ENCODE measurements around the gene SNX1.
"Not testable (repeated sequence)": the region's sequence is repeated elsewhere in the genome, so short reads cannot be mapped to it uniquely, and the experiment has no call there.

The SNX1 gene

DNA sequence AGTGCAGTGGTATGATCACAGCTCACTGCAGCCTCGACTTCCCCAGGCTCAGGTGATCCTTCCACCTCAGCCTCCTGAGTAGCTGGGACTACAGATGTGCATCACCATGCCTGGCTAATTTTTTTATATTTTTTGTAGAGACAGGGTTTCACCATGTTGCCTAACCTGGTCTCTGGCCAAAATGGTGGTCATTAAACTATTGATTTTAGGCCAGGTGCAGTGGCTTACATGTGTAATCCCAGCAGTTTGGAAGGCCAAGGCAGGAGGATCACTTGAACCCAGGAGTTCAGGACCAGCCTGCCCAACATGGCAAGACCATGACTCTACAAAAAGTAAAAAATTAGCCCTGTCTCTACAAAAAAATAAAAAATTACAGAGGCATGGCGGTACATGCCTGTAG is 24.5 kb downstream of the SNX1 start:
- not testable (repeated sequence) for DNase-seq

DNA sequence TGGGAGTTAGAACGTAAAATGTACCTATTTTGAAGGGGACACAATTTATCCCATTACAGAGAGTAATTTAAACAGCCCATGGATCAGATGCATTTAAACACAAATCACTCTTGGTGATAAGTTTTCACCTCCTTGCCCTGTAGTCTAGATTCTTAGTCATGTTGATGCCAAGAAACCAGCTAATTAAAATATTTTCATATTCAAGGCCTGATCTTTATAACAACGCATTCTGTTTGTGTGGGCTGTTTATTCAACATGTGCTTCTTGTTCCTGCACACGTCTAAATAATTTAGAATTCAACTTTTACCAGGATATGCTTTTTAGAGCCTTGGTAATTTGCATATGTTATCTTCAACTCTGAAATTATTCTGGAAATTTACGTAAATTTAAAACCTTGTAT is 25.8 kb downstream of the SNX1 start:
- DNase-seq: no peak

DNA sequence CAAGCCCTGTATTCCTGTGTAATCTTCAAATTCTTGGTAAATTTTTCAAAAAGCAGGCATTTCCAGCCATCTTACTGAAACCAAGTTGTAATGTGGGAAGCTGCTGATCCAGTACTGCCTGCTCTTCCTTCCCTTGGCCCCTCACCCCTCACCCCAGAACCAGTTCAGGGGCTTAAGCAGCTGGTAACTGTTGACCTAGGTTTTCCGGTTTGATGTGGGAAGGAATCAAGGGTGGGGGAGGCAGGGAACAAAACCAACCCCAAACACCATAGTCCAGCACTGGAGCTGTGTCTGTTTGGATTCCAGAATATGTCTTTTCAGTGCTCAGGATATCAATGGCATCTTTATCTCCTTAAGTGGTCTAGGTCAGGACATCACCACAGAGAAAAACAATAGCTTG is 26.7 kb downstream of the SNX1 start:
- no peak for DNase-seq

DNA sequence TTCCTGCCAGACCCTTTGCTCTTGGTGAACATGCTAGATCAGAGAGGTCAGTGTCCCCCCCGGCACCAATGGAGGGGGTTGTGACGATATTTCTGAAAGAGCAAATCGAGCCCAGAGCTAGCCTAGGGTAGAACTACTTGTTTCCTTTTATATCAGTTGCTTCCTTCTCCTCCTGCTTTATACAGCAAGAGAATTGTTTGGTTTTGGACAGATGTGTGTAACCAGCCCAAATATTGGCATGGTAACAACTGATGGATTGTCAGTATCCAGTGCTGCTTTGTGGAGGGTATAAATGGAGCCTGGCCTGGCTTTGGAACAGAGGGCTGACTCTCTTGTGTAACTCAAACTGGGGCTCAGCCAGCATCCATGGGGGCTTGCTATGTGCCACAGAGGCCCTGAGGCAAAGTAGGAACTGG is 27.2 kb downstream of the SNX1 start:
- DNase-seq: peak; percentile 91

DNA sequence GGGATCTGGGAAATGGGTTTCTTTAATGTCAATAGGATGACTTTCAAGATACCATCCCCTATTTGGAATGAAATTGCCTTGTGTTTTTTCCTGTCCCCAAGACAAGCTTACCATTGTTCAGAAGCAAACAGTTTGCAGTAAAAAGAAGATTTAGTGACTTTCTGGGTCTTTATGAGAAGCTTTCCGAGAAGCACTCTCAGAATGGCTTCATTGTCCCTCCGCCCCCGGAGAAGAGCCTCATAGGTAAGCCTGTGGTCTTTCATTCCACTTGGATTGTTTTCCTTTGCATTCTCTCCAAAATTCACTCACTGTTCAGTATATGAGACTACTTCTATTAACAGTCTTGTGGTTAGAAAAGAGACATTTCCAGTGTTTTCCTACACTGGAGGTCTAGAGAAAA is 30.2 kb downstream of the SNX1 start:
- DNase-seq: no peak

DNA sequence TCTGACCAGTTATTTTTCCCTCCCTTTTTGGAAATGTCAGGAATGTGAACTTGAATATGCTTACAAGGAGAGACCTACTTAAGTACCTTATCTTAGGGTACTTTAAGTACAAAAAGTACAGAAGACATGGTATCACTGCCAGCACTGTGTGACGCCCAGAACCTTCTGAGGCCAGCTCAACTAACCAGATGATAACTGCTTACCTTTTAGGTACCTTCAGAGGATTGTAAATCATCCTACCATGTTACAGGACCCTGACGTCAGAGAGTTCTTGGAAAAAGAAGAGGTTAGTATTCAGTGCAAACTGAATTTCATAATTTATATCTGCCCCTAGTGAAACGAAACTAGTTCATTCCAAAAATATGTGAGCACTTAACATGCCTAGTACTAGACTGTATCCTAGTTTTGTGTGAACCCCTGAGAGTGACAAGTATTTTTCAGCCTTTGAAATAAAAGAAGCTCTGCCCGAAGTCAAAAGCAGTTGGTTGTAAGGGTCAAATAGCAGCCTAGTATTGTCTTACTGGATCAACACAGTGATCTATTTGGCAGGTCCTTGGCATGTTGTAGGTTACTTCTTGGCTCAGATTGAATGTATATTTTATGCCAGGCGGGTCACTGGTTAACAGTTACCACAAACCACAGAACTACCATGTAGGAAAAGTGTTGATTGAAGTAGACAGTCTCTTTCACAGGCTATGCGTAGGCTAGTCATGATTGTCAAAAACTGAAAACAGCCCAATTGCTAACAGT is 31.9 kb downstream of the SNX1 start:
- no peak for DNase-seq

DNA sequence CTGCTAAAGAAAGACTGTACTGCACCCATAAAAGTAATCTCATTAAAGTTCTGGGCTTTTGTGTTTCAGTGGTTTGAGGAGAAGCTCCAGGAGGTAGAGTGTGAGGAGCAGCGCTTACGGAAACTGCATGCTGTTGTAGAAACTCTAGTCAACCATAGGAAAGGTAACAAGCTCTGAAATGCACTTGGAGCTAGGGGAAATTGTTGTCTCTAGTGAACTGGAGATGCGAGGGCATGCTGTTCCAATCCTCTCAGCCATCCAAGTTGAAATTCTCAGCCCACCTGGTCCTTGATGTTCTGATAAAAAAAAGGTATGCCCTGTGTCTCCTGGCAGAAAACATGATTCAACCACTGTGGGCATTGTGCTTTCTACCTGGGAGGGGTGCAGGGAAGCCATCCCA is 34.4 kb downstream of the SNX1 start:
- no peak for DNase-seq

DNA sequence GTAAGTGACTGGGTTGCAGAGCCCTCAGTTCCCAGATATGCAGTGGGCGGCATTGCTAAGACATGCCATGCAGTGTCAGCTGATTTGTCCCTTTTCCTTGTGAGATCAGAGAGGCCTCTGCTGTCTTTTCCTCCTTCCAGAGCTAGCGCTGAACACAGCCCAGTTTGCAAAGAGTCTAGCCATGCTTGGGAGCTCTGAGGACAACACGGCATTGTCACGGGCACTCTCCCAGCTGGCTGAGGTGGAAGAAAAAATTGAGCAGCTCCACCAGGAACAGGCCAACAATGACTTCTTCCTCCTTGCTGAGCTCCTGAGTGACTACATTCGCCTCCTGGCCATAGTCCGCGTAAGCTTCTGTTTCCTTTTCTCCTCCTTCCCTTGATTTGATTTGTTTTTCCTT is 35.8 kb downstream of the SNX1 start:
- DNase-seq: peak; percentile 42

DNA sequence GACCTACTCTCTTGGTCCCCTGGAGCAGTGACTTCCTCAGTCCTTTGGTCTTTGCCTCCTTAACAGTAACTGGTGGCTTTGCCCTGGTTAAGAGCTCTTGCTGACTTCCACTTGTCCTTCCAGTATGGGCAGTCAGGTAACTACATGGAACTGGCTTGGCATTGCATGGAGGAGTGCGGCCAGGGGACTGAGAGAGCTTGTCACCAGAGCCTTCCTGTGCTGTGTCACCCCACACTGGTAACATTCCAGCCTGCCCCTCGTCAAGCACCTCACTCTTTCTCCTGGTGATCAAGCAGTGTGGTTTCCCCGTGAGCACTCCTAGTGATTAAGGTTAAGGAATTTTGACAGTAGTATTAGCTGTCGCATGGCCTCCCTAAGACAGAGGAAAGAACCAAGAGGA is 36.4 kb downstream of the SNX1 start:
- no peak for DNase-seq

DNA sequence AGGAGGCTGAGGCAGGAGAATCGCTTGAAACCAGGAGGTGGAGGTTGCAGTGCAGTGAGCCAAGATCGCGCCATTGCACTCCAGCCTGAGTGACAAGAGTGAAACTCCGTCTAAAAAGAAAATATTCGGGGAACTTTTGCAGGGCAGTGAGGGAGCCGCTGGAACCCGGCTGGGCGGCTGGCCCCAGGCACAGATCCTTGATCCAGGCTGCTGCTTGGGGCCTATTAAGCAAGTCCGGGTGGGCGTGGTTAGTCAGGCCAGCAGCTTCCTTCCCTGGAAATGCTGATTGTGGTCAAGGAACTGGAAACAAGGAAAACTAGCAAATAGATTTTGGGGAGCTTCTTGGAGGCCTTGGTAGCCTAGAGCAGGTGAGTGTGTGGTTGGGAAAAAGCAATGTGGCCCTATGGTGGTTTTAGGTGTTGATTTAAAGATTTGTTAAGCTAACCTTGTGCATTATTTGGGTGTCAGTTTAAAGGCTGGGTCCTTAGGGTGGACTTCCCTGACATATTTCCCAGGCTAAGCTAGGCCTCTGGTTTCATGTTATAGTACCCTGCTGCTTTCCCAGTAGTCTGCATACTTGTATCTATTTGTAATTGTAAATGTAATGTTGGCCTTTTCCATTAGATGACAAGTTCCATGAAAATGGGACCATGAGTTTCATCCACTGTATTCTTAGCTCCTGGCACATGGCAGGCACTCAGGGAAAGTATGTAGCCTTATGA is 38.0 kb downstream of the SNX1 start:
- DNase-seq: no peak

DNA sequence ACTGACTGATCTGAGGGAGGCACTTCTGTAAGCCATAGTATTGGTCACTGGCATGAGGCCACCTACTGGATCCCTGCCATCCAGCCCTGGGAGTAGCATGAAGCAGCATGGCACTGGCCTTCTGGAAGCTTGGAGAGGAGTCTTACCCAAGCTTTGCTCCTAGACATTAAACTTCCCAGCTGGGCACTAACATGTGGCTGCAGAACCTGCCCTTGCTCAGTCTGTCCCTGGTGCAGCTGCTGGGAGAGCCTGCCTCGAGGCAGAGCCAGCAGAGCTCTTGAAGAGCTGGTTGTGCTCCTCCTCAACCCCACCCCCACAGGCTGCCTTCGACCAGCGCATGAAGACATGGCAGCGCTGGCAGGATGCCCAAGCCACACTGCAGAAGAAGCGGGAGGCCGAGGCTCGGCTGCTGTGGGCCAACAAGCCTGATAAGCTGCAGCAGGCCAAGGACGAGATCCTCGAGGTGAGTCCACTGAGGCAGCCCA is 38.6 kb downstream of the SNX1 start:
- DNase-seq: peak; percentile 72

DNA sequence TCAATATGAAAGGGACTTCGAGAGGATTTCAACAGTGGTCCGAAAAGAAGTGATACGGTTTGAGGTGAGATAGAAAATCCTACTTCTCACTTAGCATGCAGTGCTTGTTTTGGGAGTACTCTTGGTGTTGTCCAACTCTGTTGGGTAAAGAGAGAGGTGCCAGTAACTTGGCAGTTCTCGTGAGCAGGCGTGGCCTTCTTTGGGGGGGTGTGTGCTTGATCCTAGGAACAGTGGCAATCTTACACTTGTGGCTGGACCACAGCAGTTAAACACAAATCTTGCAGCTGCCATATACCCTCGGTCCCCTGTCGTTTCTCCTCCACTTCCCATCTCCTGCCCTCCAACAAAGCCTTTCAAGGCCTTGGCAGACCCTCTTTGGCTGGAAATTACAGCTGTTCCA is 40.6 kb downstream of the SNX1 start:
- DNase-seq: no peak

DNA sequence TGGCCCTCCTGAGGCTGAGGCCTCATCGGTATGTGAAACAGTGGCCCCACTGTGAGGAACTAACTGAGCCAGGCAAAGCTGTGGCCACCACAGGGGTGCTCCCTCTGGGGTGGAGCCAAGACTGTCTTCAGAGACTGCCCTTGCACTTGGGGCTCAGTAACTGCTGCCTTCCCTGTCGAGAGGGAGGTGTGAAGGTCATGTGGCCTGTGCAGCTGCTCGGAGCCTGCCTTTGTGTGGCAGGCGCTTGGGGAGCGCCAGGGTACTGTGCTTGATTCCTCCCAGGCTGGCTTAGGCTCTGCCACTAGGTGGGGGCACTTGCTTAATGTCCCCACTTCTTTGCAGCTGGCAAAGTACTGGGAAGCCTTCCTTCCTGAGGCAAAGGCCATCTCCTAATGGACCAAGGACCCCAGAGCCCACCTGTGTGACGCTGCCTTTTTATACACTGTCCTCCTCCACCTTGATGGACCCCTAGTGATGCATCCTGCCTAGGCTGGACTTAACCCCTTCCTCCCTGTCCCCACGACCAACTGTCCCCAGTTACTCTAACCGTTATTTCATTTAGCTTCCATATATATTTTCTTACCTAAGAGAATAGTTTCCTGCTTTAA is 41.5 kb downstream of the SNX1 start:
- peak; percentile 62 for DNase-seq

DNA sequence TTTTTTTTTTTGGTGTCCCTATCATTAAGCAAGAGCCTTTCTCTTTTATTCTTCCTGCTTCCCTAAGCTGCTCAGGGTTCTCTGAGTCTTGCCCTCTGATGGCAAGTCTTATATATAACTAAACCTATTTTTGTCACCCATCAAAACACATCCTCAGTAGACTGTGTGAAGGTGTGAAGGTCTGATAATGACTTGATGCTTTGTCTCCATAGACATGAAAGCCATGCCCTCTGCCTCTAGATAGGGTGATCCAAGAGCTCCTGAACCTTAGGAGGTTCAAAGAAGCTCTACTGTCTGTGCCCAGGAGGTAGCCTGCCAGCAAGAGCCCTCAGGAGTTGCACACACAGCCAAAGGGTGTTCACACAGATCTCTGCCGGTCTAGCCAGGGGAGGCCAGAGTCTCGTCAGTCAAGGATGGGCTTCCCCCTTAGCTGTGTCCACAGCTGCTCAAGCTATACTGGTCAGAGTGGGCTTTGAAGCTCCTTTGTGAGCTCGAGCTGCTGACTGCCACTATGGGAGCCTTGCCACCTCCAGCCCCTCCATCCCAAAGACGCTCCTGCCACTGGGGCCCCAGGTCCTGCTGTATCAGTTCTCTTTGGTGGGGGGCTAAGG is 42.7 kb downstream of the SNX1 start:
- DNase-seq: no peak

DNA sequence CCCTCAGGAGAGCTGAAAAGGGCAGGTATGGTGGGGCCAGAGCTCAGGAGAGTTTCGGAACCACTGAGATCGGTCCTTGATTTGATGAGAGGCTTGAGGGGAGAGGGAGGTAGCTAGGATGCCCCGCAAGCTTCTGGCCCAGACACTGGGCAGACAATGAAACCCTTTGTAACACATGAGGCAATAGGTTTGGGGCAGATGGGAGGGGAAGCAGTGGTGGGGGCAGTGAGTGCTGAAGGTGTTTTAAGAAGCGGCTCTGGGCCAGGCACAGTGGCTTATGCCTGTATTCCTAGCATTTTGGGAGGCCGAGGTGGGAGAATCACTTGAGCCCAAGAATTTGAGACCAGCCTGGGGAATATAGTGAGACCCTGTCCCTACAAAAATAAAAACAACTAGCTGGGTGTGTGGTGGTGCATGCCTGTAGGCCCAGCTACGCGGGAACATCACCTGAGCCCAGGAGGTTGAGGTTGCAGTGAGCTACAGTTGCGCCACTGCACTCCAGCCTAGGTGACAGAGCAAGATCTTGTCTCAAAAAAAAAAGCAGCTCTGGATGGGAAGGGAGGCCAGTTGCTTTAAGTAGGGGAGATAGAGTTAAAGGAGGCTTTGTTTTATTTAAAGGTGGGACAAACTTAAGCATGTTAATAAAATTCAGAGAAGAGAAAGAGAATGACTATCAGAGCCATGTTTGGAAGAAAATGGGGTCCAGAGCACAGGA is 46.2 kb downstream of the SNX1 start:
- DNase-seq: peak; percentile 22

DNA sequence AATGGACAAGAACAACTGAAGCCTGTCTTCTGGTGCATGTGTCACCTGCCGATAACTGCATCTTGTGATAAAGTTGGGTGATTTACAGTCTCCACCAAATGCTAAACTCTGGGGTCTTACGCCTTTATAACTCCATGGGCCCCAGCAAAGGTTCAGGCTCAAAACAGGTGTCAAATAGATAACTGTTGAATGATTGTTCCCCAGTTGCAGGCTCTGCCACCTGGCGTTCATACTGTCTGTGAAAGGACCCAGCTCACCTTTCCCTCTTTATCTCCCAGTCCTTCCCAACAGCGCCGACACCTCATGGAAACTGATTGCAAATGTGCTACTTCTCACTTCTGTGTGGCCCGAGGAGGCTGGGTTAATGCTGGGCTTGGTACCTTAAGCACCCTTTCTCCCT is 47.5 kb downstream of the SNX1 start:
- no peak for DNase-seq

DNA sequence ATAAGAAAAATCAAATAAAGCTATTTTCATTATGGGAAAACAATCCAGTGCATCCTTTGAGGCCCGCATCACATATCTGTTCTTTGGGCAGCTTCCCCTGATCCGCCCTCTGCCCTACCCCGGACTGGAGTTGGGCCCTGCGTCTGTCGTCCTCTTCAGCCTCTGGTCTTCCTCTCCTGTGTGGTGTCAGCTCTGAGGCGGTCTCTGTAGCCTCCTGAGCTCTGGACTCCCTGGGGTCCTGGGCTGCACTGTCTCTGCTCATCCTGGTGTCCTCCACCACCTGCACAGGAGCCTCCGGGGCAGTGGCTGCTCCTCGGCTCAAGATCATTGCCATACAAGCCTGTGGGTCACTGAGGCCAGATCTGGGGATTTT is 48.4 kb downstream of the SNX1 start:
- DNase-seq: no peak

DNA sequence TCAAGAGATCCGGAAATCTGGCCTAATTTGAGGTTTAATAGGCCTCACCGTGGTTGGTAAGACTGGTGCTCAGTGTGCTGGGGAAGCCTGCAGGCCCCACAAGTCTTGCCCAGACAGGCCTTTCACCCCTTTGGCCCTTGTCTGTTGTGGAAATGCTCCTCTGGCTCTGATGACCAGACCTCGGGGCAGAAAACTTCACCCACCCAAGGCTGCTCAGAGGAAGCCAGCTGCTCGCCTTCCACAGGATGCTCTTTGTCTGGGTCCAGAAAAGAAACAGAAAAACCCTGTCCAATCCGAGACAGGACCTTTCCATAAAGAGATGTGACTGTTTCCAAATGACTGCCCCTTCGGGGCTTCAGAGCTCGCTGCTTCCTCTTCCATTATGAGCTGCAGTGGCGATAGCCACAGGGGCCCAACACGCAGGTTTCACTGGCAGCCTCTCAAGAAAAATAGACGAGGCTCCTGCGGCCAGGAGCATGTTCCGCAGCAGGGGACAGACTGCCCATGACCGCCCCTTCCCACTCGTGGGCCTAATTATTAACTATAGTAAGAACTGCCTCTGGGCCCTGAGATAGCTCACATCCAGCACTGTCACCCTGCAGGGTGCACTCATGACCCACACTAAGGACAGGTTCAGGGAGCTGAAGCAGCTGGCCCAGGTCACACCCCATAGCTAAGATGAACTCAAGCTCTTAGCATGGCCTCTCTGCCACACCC is 48.9 kb downstream of the SNX1 start:
- peak; percentile 52 for DNase-seq

DNA sequence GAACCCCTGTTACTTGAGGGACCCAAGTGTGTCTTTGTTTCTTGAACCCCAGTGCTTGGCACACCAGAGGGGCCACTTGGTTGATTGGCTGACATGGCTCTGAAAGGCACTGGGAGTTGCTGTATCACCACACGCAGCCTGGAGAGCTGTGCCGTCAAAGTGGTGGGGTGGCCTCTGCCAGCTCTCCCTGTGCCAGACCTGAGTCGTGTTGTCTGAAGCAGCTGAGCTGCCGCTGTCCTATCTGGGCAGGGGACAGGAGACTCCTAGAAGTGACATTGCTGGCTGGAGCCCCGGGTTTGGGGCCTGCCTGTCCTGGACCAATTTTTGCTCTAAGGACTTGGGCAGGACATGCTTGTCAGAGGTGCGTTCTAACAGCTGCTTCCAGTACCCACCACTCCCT is 50.3 kb downstream of the SNX1 start:
- DNase-seq: no peak

DNA sequence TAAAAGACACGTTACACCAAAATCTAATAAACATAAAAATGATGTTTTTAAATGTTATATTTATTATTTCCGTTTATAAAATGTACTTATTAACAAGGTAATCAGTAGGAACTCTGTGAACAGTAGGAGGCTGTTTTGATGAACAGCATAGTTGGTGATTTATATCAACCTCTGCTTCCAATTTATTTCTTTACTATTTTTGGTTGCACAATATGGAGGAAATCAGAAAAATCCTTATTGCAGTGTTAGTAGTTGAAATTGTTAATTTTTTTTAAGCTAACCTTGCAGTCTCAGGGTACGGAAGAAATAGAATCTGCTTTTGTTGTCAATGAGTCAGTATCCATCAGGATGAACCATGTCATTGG is 50.7 kb downstream of the SNX1 start:
- DNase-seq: no peak

DNA sequence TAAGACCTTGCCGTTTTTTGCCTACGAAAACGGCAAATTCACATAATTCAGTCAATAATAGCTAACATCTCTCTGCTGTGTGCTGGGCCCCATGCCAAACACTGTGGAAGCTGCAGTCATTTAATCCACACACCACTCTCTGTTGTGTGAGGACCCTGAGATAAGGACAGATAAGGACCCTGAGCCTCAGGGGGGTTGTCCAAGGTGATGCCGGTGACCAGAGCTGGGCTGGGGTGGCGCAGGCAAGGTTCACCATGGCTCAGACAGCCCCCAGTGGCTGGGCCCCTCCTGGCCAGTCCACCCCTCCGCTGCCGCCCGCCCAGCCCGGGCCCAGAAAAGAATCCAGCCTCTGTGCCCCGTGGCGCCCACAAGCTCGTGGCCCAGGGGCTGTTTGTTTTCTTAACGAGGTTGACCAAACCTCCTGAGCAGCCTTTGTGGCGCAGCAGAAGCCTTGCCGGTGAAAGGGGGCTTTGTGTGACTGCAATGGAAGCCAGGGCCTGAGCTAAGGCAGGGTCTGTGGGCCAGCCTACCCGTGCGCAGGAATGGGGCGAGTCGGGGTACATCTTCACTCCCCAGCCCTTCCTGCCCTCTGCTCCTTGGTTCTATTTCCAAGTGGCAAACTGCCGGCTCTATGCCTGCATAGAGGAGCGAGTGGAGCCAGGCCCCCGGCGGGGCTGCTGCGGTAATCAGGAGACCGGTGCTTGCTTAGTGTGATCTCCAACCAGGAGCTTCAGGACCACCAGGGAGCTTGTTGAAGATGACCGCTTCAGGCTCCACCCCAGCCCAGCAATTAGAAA is 51.3 kb downstream of the SNX1 start:
- DNase-seq: peak; percentile 50

DNA sequence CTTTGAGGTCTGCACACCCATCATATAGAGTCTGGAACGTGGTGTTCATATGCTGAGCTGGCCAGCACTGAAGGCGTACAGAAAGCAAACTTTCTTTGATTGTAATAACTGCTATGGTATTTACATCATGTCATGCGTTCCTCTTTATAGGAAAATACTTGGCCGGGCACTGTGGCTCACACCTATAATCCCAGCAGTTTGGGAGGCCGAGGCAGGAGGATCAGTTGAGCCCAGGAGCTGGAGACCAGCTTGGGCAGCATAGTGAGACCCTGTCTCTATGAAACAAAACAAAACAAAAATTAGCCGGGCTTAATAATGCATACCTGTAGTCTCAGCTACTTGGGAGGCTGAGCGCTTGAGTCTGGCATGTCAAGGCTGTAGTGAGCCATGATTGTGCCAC is 52.4 kb downstream of the SNX1 start:
- no peak for DNase-seq
